OCI-LY1 (cell line): ENCODE results near the gene CLRN3.

Source experiments
- EZH2 ChIP-seq: fragments of 200-600 bp; sonication (generic), shearing (Covaris generic); IDR thresholded peaks from 2 replicates; pipeline ENCODE4 v1.8.0; 2017; ENCODE audit warnings: borderline replicate concordance, mixed run types, mild to moderate bottlenecking, antibody characterized with exemption, low read length, moderate library complexity, mixed read lengths
- TF ChIP-seq, protein P1 (sequence below): fragments of 200-600 bp; sonication (generic), shearing (Covaris generic); IDR thresholded peaks from 2 replicates; pipeline ENCODE4 v1.5.1; 2017; ENCODE audit warnings: mild to moderate bottlenecking, antibody characterized with exemption, low read length, moderate library complexity, mixed read lengths

DNA sequence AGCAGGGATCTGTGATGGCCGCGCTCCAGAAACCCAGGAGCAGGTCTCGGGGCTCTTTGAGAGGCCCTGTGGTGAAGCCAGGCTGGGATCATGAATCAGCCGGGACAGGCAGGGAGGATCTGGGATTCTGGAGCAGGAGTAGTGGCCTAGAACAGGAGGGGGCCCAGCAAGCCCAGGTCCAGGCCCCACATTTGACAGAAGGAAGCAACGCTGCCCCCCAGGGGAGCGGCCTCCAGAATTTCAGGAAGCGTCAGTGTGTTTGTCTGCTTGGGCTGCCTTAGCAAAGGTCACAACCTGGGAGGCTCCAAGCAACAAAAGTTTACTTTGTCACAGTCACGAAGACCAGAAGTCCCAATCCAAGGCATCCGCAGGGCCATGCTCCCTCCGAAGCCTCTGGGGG, 36.8 kb downstream of the CLRN3 start:
- no peak for TF ChIP-seq EZH2
- TF ChIP-seq, protein P1, sequence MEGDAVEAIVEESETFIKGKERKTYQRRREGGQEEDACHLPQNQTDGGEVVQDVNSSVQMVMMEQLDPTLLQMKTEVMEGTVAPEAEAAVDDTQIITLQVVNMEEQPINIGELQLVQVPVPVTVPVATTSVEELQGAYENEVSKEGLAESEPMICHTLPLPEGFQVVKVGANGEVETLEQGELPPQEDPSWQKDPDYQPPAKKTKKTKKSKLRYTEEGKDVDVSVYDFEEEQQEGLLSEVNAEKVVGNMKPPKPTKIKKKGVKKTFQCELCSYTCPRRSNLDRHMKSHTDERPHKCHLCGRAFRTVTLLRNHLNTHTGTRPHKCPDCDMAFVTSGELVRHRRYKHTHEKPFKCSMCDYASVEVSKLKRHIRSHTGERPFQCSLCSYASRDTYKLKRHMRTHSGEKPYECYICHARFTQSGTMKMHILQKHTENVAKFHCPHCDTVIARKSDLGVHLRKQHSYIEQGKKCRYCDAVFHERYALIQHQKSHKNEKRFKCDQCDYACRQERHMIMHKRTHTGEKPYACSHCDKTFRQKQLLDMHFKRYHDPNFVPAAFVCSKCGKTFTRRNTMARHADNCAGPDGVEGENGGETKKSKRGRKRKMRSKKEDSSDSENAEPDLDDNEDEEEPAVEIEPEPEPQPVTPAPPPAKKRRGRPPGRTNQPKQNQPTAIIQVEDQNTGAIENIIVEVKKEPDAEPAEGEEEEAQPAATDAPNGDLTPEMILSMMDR, result no peak
